Astrocyte (in vitro differentiated cells and primary cell): ENCODE data around the gene ZNF609. TPM values are rescaled to one million over a fixed set of nuclear protein-coding genes. Genes with fewer than 3 reads are reported as not detected.
A peak's percentile ranks its signal among the peaks of the same experiment; 100 is the strongest.

Source experiments
- DNase-seq: peaks from one replicate; pipeline ENCODE4 v3.0.0-alpha.2; 2010; ENCODE audit warnings: low read depth
- FAIRE-seq: peaks from 2 replicates; lab custom pipeline; 2011; peaks lifted over from hg19 to GRCh38; lab: Jason Lieb, UNC
- H2AFZ ChIP-seq: 2 replicates; pipeline ENCODE4 v1.6.0; 2012; ENCODE audit warnings: low read depth, low read length, inconsistent platforms
- H3K27ac ChIP-seq: 2 replicates; pipeline ENCODE4 v1.5.1; 2011; ENCODE audit warnings: low read depth, low read length, inconsistent platforms
- H3K27me3 ChIP-seq: 2 replicates; pipeline ENCODE4 v1.6.0; 2011; ENCODE audit warnings: low read length, inconsistent platforms; ENCODE audit not compliant: insufficient read depth
- H3K36me3 ChIP-seq: 2 replicates; pipeline ENCODE4 v1.5.1; 2011; ENCODE audit warnings: low read length, inconsistent platforms; ENCODE audit not compliant: insufficient read depth
- H3K4me1 ChIP-seq: 2 replicates; pipeline ENCODE4 v1.5.1; 2011; ENCODE audit warnings: low read length, inconsistent platforms; ENCODE audit not compliant: insufficient read depth
- H3K4me2 ChIP-seq: 2 replicates; pipeline ENCODE4 v1.6.0; 2012; ENCODE audit warnings: low read length, inconsistent platforms
- H3K4me3 ChIP-seq: 2 replicates; pipeline ENCODE4 v1.5.1; 2011; ENCODE audit warnings: low read depth, mild to moderate bottlenecking, low read length, inconsistent platforms; ENCODE audit not compliant: insufficient read depth
- H3K79me2 ChIP-seq: 2 replicates; pipeline ENCODE4 v1.6.0; 2012; ENCODE audit warnings: mild to moderate bottlenecking, low read length, inconsistent platforms; ENCODE audit not compliant: insufficient read depth
- H3K9ac ChIP-seq: 2 replicates; pipeline ENCODE4 v1.6.0; 2012; ENCODE audit warnings: mild to moderate bottlenecking, low read length, inconsistent platforms
- H3K9me3 ChIP-seq: 2 replicates; pipeline ENCODE4 v1.5.1; 2012; ENCODE audit warnings: low read depth, mild to moderate bottlenecking, low read length, inconsistent platforms; ENCODE audit not compliant: insufficient read depth
- H4K20me1 ChIP-seq: 2 replicates; pipeline ENCODE4 v1.6.0; 2012; ENCODE audit warnings: low read length, inconsistent platforms; ENCODE audit not compliant: insufficient read depth
- H3K27ac Mint-ChIP-seq: one replicate; pipeline ENCODE4 v1.8.0; 2021; ENCODE audit warnings: mild to moderate bottlenecking, mixed read lengths; ENCODE audit not compliant: unreplicated experiment
- H3K27me3 Mint-ChIP-seq: one replicate; pipeline ENCODE4 v1.8.0; 2021; ENCODE audit warnings: low read depth, mixed read lengths; ENCODE audit not compliant: unreplicated experiment
- H3K36me3 Mint-ChIP-seq: one replicate; pipeline ENCODE4 v1.8.0; 2021; ENCODE audit warnings: low read depth, mixed read lengths; ENCODE audit not compliant: unreplicated experiment
- H3K4me1 Mint-ChIP-seq: one replicate; pipeline ENCODE4 v1.8.0; 2021; ENCODE audit warnings: low read depth, mixed read lengths; ENCODE audit not compliant: unreplicated experiment
- H3K4me3 Mint-ChIP-seq: one replicate; pipeline ENCODE4 v1.8.0; 2021; ENCODE audit warnings: mild to moderate bottlenecking, moderate library complexity, mixed read lengths; ENCODE audit not compliant: unreplicated experiment
- H3K9me3 Mint-ChIP-seq: one replicate; pipeline ENCODE4 v1.8.0; 2021; ENCODE audit warnings: mild to moderate bottlenecking, mixed read lengths; ENCODE audit not compliant: unreplicated experiment
- CTCF ChIP-seq: IDR thresholded peaks from 2 replicates; pipeline ENCODE4 v1.5.1; 2011; ENCODE audit warnings: low read depth, mild to moderate bottlenecking, inconsistent platforms, low read length, moderate library complexity; ENCODE audit not compliant: insufficient read depth
- EZH2 ChIP-seq: IDR thresholded peaks from 2 replicates; pipeline ENCODE4 v1.6.1; 2012; ENCODE audit warnings: mild to moderate bottlenecking, low read length, inconsistent platforms; ENCODE audit not compliant: insufficient read depth
- total RNA-seq: library from RNA; stranded (reverse); gene quantifications from 2 replicates; pipeline ENCODE4 v1.2.1, GENCODE V29; 2021

ZNF609 gene
- total RNA-seq, 1 donor from 2014 or later: 38.5 TPM

- H3K9me3 ChIP-seq: peaks cover 8% of the 10 kb centered on the region
- H3K4me3 ChIP-seq: no peak overlapping the region
- H3K4me2 ChIP-seq: no peak overlapping the region
- H3K4me1 Mint-ChIP-seq: peaks cover 10% of the 10 kb centered on the region
- no peak overlapping the region for H3K4me3 Mint-ChIP-seq
- no peak overlapping the region for H3K9ac ChIP-seq
- no peaks in the 10 kb centered on the region for H3K9me3 Mint-ChIP-seq
- peaks cover 46% of the 10 kb centered on the region for H4K20me1 ChIP-seq
- H3K36me3 Mint-ChIP-seq: no peaks in the 10 kb centered on the region
- no peak overlapping the region for H2AFZ ChIP-seq
- H3K27ac ChIP-seq: no peak overlapping the region
- peaks cover 74% of the 10 kb centered on the region for H3K79me2 ChIP-seq
- H3K36me3 ChIP-seq: no peaks in the 10 kb centered on the region
- FAIRE-seq: no peak
- no peaks in the 10 kb centered on the region for H3K4me1 ChIP-seq
- TF ChIP-seq CTCF (no peak), EZH2 (no peak)
- H3K27ac Mint-ChIP-seq: no peak overlapping the region
- H3K27me3 Mint-ChIP-seq: no peaks in the 10 kb centered on the region
- DNase-seq: no peak
- H3K27me3 ChIP-seq: no peaks in the 10 kb centered on the region
Measured at GRCh38 chr15:64580696-64581407, 120.5 kb downstream of the ZNF609 start.

GRCh38 chr15:64581408-64581761 lies 121.0 kb downstream of the ZNF609 start:
- Histone ChIP-seq H3K4me3 (no peak overlapping the region), H3K36me3 (no peaks in the 10 kb centered on the region), H3K27ac (no peak overlapping the region), H3K4me2 (no peak overlapping the region), H3K9ac (no peak overlapping the region), H2AFZ (no peak overlapping the region), H3K9me3 (peaks cover 8% of the 10 kb centered on the region), H4K20me1 (peaks cover 47% of the 10 kb centered on the region), H3K4me1 (no peaks in the 10 kb centered on the region), H3K27me3 (no peaks in the 10 kb centered on the region), H3K79me2 (peaks cover 73% of the 10 kb centered on the region)
- H3K4me3 Mint-ChIP-seq: no peak overlapping the region
- TF ChIP-seq CTCF (no peak), EZH2 (no peak)
- FAIRE-seq (no peak), DNase-seq (no peak)
- H3K9me3 Mint-ChIP-seq: no peaks in the 10 kb centered on the region
- H3K4me1 Mint-ChIP-seq: peaks cover 12% of the 10 kb centered on the region
- no peak overlapping the region for H3K27ac Mint-ChIP-seq
- no peaks in the 10 kb centered on the region for H3K27me3 Mint-ChIP-seq
- no peaks in the 10 kb centered on the region for H3K36me3 Mint-ChIP-seq

DNA sequence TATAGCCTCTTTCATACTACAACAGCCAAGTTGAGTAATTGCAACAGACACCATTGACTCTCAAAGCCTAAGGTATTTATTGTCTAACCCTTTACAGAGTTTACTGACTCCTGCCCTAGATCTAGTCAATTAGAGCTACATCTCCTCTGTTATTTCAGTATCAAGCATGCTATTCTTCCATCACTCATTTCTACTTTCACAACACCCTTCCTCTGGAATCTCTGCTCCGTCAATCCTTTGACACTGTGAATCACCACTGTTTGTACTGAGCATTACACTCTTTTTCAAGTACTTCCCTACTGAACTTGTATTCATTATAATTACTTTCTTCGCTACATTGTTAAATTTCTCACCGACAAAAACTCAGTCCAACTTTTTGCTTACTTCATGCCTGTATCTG lies 121.8 kb downstream of the ZNF609 start:
- Mint-ChIP-seq H3K4me3 (no peak overlapping the region), H3K36me3 (no peaks in the 10 kb centered on the region), H3K9me3 (no peaks in the 10 kb centered on the region), H3K4me1 (peaks cover 20% of the 10 kb centered on the region), H3K27ac (no peak overlapping the region), H3K27me3 (no peaks in the 10 kb centered on the region)
- DNase-seq: peak; percentile 47
- H3K36me3 ChIP-seq: no peaks in the 10 kb centered on the region
- H3K27me3 ChIP-seq: no peaks in the 10 kb centered on the region
- peaks cover 78% of the 10 kb centered on the region for H3K79me2 ChIP-seq
- H3K4me2 ChIP-seq: no peak overlapping the region
- no peak overlapping the region for H3K9ac ChIP-seq
- no peak for TF ChIP-seq CTCF
- TF ChIP-seq EZH2: no peak
- H3K4me3 ChIP-seq: no peak overlapping the region
- FAIRE-seq: no peak
- no peak overlapping the region for H3K27ac ChIP-seq
- peaks cover 8% of the 10 kb centered on the region for H3K9me3 ChIP-seq
- no peak overlapping the region for H2AFZ ChIP-seq
- H4K20me1 ChIP-seq: peaks cover 48% of the 10 kb centered on the region
- no peaks in the 10 kb centered on the region for H3K4me1 ChIP-seq
